HG03469 (cell line): Measurements from ENCODE around the gene CDH2.

Experiments used
- ATAC-seq: cut with Tn5 transposase; IDR thresholded peaks from one replicate; pipeline ENCODE4 v1.9.1; 2021; ENCODE audit warnings: mild to moderate bottlenecking, moderate library complexity, moderate number of reproducible peaks; ENCODE audit not compliant: unreplicated experiment

CDH2 gene

DNA sequence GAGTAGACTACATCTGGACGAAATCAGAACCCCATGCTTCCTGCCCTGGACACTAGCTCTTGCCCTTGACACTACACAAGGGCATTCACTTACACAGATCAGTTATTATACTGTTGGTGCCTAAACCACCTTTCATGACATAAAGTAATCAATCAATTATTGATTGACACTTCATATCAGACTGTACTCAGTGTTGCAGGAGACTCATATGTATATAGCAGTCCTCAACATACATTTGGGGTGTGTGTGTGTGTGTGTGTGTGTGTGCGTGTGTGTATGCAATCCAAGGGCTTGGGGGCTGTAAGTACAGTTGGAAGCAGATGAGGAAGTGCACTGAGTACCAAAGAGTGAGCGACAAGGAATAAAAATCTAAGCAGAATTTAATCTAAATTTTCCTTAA, 5.1 kb downstream of the CDH2 start:
- ATAC-seq = no peak

GRCh38 chr18:28168725-28169124, 8.2 kb downstream of the CDH2 start:
- no peak for ATAC-seq

DNA sequence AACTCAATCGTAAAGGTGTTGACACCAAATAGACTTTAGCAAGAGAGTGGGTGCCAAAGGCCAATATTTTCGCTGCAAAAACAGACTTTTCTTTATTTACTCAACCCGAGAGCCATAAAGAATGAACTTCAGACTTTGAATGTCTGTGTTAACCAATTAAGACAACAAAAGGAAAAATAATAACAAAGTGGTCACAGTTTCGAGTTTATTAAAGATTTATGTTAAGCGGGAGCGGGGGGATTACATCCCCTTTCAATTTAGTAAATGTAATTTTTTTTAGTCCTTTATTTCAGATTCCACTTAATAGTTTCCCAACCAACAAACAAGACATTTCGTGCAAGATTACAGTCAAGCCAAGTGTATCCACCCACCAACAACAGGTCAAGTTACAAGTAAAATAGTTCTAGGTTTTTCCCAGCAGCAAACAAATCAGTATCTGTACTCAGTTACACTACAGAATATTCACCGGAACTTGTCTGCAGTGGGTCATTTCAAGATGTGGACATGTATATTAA, 9.0 kb downstream of the CDH2 start:
- ATAC-seq = no peak

DNA sequence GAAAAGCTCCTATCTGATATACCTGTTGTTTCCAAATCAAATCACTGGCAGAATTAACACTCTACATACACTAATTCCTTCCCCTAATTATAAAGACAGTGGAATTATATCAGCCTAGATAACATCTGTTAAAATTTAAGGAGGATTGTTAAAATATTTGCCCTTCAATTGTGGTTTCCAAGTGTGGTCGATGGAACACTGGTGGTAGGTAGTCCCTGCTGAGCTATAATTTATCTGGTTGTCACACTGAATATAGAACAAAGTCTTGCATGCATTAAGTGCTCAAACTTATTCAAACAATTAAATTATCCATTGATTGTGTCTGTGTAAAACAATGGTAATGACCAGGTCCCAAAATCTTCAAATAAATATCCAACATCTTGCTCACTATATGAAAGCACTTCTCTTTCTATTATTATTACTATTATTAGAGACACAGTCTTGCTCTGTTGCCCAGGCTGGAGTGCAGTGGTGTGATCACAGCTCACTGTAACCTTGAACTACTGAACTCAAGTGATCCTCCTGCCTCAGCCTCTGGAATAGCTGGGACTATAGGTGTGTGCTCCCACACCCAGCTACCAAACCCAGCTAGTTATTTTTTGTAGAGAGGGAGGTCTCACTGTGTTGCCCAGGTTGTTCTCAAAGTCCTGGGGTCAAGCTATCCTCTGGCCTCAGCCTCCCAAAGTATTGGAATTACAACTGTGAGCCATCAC, 12.0 kb downstream of the CDH2 start:
- no peak for ATAC-seq

- ATAC-seq = no peak
Measured at GRCh38 chr18:28163201-28163775, 13.6 kb downstream of the CDH2 start.

GRCh38 chr18:28161608-28162599, 15.0 kb downstream of the CDH2 start:
- ATAC-seq = no peak

- no peak for ATAC-seq
Measured at GRCh38 chr18:28159055-28159454, 17.9 kb downstream of the CDH2 start.

- no peak for ATAC-seq
Measured at GRCh38 chr18:28158083-28158581, 18.8 kb downstream of the CDH2 start.

DNA sequence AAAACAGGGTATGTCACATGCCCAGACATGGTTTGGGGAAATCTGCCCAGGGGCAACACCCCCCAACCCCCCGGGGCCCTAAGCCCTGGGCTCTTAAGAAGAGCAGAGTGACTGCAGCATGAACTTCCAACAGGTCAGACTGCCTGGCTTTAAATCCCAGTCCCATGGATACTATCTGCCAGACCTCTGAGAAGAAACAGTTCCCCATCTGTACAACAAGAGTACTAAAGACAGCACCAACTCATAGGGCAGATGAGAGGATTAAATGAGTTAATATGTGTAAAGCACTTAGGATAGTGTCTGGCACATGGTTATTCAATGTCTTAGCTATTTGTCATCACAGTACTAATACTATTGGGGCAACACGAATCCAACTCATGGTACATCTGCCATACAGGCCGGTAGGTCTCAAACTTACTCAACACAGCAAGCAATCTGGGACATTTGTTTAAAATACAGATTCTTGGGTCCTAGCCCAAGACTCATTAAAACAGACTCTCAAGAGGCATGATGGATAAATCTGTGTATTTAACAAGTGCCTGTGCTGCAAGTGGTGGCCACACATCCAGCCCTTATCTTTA, 23.4 kb downstream of the CDH2 start:
- ATAC-seq = no peak

- no peak for ATAC-seq
Measured at GRCh38 chr18:28152754-28153153, 24.2 kb downstream of the CDH2 start.

GRCh38 chr18:28152354-28152753, 24.6 kb downstream of the CDH2 start:
- no peak for ATAC-seq

DNA sequence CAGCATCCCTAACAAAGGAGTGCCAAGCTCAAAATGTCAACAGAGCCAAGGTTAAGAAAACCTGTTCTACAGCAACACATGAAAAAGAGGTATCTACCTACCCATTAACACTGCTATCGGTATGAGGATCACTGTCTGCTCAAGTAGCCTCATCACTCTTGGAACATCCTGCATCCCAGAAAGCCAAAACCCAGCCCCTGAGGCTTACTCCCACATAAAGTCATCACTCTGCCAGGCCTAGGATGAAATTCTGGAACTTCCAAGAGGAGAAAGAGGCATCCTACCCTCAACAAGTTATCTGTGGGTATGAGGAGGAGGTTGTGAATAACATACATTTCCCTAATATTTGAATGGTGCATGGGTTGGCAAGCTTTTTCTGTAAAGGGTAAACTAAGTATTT, 25.5 kb downstream of the CDH2 start:
- ATAC-seq = no peak

- no peak for ATAC-seq
Measured at GRCh38 chr18:28150925-28151324, 26.0 kb downstream of the CDH2 start.

DNA sequence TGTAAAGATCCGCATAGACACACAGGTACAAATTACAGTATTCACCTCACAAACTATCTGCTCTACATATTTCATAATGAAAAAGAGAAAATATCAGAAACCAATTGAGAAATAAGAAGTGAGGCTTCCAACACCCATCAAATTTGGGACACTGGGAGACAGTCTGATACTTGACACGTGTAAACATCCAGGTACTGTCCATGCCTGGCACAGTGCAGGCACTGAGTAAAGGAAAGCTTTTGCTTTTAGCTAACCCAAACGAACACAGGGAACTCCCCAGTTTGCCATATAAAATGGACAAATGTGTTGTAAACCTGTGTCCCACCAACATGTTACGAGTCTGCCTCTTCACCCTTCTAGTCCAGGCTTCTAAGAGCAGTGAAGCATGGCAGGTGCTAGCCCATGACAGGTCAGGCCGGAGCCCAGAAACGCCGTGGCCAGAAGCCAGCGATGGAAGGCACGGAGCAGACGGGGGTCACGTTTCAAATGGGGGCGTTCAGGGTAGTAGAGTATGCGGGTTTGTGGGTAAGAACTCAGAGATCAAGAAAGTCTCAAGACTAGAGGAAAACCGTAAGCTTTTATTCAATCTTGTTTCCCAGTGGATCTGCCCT, 27.0 kb downstream of the CDH2 start:
- no peak for ATAC-seq

- ATAC-seq = no peak
Measured at GRCh38 chr18:28147674-28148171, 29.2 kb downstream of the CDH2 start.

DNA sequence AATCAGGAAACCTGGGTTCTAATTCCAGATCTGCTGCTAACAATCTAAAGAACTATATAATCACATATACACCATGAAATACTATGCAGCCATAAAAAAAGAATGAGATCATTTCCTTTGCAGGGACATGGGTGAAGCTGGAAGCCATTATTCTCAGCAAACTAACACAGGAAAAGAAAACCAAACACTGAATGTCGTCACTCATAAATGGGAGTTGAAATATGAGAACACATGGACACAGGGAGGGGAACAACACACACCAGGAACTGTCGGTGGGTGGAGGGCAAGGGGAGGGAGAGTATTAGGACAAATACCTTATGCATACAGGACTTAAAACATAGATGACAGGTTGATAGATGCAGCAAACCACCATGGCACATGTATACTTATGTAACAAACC, 33.2 kb downstream of the CDH2 start:
- ATAC-seq = no peak

DNA sequence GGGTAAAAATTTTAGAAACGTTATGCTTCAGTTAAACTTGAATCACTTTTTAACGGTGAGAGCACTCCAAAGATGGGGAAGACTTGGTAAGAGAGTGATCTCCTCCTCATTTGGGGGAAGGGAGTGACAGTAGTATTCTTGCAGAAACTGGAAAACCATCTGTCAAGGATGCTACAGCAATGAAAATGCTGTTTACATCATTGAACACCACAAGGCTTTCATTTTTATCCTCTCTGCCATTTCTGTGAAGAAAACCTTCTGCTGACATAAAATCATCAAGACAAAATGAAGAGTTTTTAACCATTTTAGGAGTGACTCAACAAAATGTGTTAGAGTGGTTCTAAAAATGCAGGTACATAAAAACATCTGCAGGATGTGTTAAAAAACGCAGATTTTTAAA, 38.1 kb downstream of the CDH2 start:
- ATAC-seq = no peak

DNA sequence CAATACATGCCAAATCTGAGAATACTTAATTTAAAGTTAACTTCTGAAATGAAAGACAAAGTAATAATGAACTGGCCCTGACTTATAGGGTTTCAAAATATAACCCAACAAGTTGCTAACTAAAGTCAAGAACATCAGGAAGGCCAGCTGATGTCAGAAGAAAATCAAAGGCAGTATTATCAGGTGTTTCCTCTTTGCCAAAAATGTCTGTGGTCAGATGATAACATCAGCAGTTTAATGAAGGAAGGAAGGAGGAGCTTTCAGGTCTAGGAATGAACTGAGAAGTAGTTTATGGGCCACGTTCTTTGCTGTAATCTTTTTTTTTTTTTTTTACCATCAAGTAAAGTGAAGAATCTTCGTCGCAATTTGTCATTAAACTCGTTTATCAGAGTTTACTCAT, 40.9 kb downstream of the CDH2 start:
- no peak for ATAC-seq

GRCh38 chr18:28134774-28135173, 42.2 kb downstream of the CDH2 start:
- no peak for ATAC-seq

- no peak for ATAC-seq
Measured at GRCh38 chr18:28132084-28132483, 44.8 kb downstream of the CDH2 start.
